GM21717 (cell line): ENCODE data around the gene PLXNB2.
A peak's percentile ranks its signal among the peaks of the same experiment; 100 is the strongest.
"Not testable (repeated sequence)": the region's sequence is repeated elsewhere in the genome, so short reads cannot be mapped to it uniquely, and the experiment has no call there.

Experiments used
- ATAC-seq: cut with Tn5 transposase; IDR thresholded peaks from one replicate; pipeline ENCODE4 v1.9.1; 2021; ENCODE audit warnings: mild to moderate bottlenecking, moderate library complexity; ENCODE audit not compliant: unreplicated experiment

Gene PLXNB2

DNA sequence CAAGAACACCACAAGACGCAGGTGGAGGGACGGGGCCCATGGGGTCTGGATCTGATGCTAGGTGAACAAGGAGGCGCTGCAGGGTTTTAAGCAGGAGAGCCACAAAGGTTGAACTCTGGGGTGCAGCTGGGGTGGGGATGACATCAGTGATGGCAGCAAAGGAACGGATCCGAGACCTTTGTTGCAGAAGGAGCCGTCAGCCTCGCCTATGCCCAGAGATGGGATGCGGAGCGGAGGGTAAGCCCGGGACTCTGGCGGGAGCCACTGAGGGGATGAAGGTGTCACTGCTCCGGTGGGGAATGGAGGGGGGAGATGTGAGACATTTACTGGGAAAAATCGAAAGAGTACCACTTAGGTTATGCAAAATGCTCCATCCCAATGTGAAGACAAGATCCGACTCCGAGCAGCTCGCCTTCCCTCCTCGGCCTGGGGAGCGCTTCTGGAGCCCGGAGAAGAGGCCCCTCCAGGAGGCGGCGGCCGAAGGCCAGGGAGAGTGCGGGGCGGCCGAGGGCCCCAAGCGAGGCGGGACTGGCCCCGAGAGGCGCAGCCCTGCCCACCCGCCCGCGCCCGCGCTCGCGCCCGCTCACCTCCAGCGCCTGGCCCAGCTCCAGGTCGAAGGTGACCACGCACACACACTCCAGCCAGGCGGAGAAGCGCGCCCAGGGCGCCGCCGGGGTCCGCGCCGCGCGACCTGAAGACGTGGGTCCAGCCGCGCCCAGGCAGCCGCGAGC, 18.9 kb upstream of the PLXNB2 start:
- no peak for ATAC-seq

GRCh38 chr22:50325444-50326224, 18.2 kb upstream of the PLXNB2 start:
- no peak for ATAC-seq

DNA sequence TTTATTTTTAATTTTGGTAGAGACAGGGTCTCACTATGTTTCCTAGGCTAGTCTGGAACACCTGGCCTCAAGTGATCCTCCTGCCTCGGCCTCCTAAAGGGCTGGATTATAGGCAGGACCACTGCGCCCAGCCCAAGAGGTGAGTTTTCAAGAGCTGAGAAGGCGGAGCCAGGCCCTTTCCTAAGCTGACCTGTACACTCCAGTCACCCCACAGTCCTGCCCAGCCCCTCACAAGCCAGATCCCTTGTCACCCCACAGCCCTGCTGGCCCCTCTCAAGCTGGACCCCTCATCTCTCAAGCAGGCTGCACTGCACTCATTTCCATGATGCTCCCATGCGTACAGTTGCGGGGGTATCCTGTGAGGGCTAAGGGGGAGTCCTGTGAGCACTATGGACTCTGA, 16.5 kb upstream of the PLXNB2 start:
- no peak for ATAC-seq

- ATAC-seq, result not testable (repeated sequence)
Observed at GRCh38 chr22:50322382-50323104, 15.1 kb upstream of the PLXNB2 start.

- ATAC-seq, result no peak
Observed at GRCh38 chr22:50320671-50321325, 13.4 kb upstream of the PLXNB2 start.

DNA sequence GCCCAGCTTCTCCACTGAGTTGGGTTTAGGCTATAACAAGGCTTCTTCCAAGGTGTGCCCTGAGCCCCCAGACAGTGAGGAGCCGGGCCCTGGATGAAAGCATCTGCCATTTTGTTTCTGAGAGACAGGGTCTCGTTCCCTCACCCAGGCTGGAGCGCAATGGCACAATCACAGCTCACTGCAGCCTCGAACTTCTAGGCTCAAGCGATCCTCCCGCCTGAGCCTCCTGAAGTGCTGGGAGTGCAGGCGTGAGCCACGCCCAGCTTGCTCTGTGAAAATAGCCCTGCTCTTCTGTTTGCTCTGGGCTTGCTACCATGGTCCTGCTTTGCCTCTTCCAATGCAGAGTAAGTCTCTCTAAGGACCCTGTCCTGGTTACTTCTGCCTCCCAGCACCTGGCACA, 12.7 kb upstream of the PLXNB2 start:
- ATAC-seq, result no peak

- no peak for ATAC-seq
Observed at GRCh38 chr22:50319503-50319951, 12.1 kb upstream of the PLXNB2 start.

DNA sequence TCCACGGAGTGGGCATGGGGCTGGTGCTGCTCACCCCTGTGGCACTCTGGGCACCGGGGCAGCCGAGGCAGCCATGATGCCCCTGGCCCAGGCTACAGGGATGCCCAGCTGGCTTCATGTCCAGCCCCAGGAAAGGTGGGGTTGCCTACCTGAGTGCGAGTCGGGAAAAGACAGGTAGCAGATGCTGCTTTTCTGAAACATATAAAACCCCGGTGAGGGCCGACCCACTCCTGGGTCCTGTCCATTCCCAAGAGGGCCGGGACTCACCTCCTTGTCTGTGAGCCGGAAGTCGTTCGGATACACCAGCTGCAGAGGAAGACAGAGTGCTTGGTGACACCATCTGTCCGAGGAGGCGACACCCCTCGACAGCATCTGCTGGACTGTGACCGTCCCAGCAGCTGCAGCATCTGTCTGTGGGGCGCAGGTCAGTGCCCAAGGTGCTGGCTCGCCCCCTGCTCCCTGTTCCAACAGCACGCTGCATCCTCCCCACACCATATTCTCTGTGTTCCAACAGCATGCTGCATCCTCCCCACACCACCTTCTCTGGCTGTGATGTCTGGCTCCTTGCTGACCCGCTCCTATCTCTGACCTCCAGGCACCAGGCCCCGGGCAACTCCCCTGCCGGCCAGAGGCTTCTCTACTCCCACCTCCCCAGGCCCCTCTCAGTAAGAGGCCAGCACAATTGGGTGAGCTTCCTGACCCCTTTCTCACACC, 11.4 kb upstream of the PLXNB2 start:
- no peak for ATAC-seq

DNA sequence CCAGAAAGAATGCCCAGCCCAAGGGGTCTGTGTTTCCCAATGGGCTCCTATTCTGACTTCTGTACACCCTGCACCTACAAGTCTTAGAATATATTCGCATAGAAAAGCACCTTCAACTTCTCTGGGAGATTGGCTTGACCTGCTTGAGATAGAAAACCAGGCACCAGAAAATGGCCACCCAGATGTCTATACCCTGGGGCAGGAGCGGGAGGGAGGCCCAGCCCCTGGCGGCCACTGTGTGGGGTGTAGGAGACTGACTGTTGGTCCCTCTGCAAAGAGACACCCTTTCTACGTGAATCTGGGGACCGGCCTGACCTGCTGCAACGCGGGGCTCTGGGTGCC, 10.9 kb upstream of the PLXNB2 start:
- ATAC-seq, result no peak

DNA sequence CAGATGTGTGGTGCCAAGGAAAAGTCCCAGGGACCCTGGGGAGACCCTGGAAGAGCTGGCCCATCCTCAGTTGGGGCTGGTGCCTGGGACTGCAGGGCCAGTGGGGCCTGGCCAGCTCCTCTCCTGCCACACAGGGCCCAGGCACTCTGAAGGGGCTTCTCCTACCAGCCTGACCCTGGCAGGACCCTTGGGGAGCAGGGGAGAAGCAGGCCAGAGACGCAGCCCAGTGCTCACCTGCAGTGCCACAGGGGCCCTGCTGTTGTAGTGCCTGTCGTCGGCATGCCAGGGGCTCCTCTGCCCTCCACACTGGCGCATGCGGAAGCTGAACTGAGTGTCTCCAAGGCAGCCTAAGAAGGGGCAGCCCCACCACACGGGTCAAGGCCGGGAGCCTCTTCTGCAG, 10.2 kb upstream of the PLXNB2 start:
- no peak for ATAC-seq

- no peak for ATAC-seq
Observed at GRCh38 chr22:50317178-50317577, 9.7 kb upstream of the PLXNB2 start.

- ATAC-seq, result no peak
Observed at GRCh38 chr22:50316114-50317065, 8.9 kb upstream of the PLXNB2 start.

DNA sequence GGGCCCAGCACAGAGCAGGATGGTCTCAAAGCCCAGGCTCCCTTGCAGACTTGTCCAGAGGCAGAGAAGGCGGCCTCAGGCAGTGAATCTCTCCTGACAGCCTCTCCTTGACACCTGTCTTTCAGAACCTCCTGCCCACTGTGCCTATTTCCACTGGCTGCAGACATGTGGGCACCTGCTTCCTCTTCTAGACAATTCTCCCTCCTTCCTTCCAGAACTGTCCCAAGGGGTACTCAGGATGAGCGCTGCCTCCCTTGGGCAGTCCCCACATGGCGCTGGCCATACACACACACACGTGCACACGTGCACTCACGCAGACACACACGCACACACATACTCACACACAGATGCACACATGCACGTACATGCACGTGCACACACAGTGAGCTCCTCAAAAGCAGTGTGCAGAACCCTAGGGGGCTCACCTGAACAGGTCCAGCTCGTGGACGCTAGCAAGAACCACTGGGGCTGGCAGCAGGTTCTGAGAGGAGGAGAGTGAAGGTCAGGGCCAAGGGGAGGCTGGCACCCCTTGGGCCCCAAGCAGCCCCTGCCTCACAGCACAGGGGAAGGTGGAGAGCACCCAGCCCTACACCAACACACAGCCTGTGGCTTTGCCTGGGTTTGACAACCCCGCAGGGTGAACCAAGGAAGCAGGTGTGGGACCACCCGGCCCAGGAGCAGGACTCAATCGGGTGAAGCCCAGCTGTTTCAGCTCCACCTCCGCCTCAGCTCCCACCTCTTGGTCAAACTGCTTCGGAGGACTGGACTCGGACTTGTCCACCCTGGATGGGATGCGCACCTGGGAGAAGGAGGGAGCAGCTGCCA, 8.1 kb upstream of the PLXNB2 start:
- no peak for ATAC-seq

GRCh38 chr22:50314455-50315288, 7.2 kb upstream of the PLXNB2 start:
- peak; percentile 69 for ATAC-seq

- ATAC-seq, result no peak
Observed at GRCh38 chr22:50314081-50314454, 6.6 kb upstream of the PLXNB2 start.

GRCh38 chr22:50313600-50313999, 6.2 kb upstream of the PLXNB2 start:
- no peak for ATAC-seq

DNA sequence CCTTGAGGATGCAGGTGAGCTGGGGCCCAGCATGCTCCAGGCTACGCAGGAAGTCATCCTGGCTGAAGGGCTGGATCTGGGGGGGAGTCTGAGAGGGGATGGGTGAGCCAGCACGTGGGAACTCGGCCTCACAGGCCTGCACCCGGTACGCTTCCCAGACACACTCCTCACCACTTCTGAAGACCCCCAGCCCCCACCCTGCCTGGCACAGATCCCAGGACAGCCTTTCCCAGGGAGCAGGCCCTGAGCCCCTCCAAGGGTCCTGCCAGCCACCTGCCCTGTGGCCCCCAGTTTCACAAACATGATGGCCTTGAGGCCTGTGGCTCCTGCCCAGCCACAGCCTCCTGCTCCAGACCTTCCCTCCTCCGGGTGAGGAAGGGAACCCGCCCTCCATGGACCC, 5.6 kb upstream of the PLXNB2 start:
- ATAC-seq, result no peak

GRCh38 chr22:50312371-50312770, 4.9 kb upstream of the PLXNB2 start:
- ATAC-seq, result no peak
